GM21786 (cell line): ENCODE data around the gene GNA15.

ENCODE experiments used
- ATAC-seq: cut with Tn5 transposase; IDR thresholded peaks from one replicate; pipeline ENCODE4 v1.9.1; 2021; ENCODE audit not compliant: unreplicated experiment

The GNA15 gene

DNA sequence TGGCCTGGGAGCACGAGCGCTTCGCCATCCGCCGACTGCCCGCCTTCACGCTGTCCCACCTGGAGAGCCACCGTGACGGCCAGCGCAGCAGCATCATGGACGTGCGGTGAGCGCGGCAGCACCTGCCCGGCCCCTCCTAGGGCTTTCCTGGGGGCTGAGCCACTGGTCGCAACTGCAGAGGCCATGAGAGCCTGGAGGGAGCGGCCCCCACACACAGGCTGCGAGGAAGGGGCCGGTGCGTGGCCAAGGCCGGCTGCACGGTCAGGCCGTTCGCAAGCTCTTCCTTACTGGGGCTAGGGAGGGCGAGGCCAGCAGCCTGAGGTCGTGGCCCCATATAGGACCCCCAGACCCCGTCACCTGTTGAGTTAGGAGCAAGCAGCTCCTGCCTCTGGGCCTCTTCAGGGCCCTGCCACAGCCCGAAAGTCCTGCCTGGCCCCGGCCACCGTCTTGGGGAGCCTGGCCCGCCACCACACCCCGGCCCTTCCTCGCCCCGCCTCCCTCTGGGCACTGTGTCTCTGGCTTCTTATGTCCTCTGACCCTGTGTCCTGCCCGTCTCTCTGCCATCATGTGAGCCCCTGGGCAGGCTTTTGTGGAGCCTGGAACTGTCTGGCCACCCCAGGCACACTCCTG is 68.9 kb downstream of the GNA15 start:
- no peak for ATAC-seq

DNA sequence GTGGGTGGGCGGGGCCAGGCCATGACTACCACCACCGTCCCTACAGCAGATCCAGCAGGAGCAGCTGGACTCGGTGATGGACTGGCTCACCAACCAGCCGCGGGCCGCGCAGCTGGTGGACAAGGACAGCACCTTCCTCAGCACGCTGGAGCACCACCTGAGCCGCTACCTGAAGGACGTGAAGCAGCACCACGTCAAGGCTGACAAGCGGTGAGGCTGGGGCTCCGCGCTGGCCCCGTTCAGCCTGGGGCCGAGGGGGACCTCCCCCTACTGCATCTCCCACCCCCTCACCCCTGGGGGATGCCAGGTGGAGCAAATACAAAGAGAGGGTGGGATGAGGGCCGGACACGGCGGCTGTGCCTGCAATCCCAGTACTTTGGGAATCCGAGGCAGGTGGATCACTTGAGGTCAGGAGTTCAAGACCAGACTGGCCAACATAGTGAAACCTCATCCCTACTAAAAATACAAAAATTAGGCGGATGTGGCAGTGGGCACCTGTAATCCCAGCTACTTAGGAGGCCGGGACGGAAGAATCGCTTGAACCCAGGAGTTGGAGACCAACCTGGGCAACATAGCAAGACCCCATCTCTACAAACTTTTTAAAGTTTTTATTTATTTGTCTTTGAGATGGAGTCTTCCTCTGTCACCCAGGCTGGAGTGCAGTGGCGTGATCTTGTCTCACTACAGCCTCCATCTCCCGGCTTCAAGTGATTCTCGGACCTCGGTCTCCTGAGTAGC is 70.6 kb downstream of the GNA15 start:
- ATAC-seq: no peak

DNA sequence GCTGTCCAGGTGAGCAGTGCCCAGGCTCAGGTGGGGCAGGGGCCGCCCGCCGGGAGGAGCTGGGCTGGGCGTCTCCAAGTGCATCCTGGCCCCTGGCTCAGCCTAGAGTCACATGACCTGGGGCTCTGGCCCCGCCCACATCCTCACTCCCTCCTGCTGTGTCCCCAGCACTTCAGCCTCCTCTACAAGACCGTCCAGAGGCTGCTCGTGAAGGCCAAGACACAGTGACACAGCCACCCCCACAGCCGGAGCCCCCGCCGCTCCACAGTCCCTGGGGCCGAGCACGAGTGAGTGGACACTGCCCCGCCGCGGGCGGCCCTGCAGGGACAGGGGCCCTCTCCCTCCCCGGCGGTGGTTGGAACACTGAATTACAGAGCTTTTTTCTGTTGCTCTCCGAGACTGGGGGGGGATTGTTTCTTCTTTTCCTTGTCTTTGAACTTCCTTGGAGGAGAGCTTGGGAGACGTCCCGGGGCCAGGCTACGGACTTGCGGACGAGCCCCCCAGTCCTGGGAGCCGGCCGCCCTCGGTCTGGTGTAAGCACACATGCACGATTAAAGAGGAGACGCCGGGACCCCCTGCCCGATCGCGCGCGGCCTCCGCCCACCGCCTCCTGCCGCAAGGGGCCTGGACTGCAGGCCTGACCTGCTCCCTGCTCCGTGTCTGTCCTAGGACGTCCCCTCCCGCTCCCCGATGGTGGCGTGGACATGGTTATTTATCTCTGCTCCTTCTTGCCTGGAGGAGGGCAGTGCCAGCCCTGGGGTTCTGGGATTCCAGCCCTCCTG is 71.8 kb downstream of the GNA15 start:
- ATAC-seq: no peak

DNA sequence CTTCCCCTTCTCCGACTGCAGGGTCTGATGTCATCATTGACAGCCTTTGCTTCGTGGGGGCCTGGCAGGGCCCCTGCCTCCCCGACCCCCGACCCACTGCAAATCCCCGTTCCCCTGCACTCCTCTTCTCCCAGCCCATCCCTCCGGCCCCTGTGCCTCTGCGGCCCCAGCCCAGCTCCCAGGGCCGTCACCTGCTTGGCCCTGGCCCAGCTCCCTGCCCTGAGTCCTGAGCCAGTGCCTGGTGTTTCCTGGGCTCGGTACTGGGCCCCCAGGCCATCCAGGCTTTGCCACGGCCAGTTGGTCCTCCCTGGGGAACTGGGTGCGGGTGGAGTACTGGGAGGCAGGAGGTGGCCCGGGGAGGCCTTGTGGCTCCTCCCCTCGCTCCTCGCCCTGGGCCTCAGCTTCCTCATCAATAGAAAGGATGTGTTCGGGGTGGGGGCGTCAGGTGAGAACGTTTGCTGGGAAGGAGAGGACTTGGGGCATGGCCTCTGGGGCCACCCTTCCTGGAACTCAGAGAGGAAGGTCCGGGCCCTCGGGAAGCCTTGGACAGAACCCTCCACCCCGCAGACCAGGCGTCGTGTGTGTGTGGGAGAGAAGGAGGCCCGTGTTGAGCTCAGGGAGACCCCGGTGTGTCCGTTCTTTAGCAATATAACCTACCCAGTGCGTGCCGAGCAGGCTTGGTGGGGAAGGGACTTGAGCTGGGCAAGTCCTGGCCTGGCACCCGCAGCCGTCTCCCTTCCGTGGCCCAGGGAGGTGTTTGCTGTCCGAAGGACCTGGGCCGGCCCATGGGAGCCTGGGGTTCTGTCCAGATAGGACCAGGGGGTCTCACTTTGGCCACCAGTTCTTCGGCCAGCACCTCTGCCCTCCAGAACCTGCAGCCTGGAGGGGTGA is 72.7 kb downstream of the GNA15 start:
- ATAC-seq: no peak

DNA sequence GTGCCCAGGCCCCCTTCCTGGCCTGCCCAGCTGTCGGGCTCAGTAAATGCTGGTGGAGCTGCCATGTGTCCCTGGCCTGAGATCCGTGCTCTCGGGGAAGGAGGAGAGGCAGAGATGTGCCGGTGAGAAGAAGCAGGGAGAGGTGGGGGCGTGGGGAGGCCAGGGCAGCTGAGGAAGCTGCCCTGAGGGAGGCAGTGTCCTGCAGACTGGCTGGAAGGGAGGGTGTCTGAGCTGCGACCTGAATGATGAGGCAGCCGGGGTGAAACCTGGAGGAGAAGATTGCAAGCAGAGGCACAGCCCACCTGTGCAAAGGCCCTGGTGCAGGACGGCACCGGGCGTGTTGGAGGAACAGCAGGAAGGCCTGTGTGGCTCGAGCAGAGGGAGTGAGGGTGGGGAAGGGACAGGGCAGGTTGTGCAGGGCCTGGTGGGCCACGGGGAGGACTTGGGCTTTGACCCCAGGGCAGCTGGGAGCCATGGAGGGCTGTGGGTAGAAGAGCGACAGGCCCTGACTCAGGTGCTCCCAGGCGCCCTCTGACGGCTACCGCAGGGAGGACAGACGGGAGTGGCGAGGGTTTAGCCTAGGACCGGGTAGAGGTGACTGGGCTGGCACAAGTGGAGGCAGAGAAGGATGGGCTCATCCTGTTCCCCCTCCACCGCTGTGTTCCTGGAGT is 74.6 kb downstream of the GNA15 start:
- no peak for ATAC-seq

DNA sequence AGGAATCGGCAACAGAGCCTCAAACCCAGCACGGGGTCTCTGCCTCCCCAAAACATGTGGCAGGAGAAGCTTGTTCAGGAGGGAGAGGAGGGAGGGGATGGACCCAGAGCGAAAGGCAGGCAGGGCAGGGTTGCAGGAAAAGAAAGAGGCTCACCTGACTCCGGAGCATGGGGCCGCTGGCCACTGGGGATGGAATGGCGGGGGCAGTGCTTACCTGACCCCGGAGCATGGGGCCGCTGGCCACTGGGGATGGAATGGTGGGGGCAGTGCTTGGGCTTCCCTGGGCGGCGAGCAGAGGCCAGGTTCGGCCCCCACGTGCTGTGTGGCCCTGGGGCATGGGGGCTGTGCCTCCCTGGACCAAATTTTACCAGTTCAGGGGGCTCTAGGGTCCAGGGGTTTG is 75.4 kb downstream of the GNA15 start:
- ATAC-seq: no peak

DNA sequence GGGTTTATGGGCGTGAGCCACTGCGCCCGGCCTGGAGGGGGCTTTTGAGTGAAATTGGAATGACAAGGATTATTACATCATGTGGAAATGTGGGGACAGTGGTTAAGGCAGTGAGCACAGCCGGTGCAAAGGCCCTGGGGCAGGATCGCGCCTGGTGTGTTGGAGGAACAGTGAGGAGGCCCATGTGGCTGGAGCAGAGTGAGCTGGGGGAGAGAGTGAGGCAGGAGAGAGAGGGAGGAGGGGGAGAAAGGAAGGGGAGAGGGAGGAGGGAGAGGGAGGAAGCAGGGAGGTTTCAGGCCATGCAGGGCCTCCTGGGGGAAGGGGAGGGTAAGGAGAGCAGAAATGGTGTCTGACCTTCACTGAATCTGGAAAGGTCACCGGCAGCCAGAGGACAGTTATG is 77.3 kb downstream of the GNA15 start:
- no peak for ATAC-seq
